WTC11 (cell line): ENCODE results near the gene PTPRN2. TPM values are rescaled to one million over a fixed set of nuclear protein-coding genes. Genes with fewer than 3 reads are reported as not detected.

Experiments
- ATAC-seq: fragments of 200-7000 bp; cut with Tn5 transposase; 2 replicates; pipeline ENCODE4 v1.10.0; 2021; ENCODE audit warnings: mild to moderate bottlenecking, moderate library complexity
- CTCF ChIA-PET: fragments of 300-600 bp; sonication (Branson Sonifier 250); formaldehyde crosslinking; loops from one replicate; lab custom pipeline; 2021; ENCODE audit warnings: antibody characterized with exemption; lab: Charles Lee
- POLR2A ChIA-PET: fragments of 350-600 bp; sonication (Branson Sonifier 250); formaldehyde crosslinking; loops from one replicate; lab custom pipeline; 2021; ENCODE audit warnings: antibody characterized with exemption; lab: Charles Lee
- DNase-seq: peaks from one replicate; pipeline ENCODE4 v3.0.0; 2021; ENCODE audit warnings: low spot score
- H3K27ac Mint-ChIP-seq: 2 replicates; pipeline ENCODE4 v1.8.0; 2021; ENCODE audit warnings: mixed read lengths
- H3K27me3 Mint-ChIP-seq: 2 replicates; pipeline ENCODE4 v1.8.0; 2021; ENCODE audit warnings: low read depth, mild to moderate bottlenecking, moderate library complexity, mixed read lengths
- H3K36me3 Mint-ChIP-seq: 2 replicates; pipeline ENCODE4 v1.8.0; 2021; ENCODE audit warnings: mixed read lengths
- H3K4me1 Mint-ChIP-seq: 2 replicates; pipeline ENCODE4 v1.8.0; 2022; ENCODE audit warnings: mixed read lengths
- H3K4me3 Mint-ChIP-seq: 2 replicates; pipeline ENCODE4 v1.8.0; 2021; ENCODE audit warnings: mild to moderate bottlenecking, moderate library complexity, mixed read lengths
- H3K9me3 Mint-ChIP-seq: 2 replicates; pipeline ENCODE4 v1.8.0; 2021; ENCODE audit warnings: mixed read lengths
- AFF4 ChIP-seq: sonication (generic); formaldehyde crosslinking; IDR thresholded peaks from 2 replicates; pipeline ENCODE4 v1.8.1; 2023; ENCODE audit warnings: mild to moderate bottlenecking, missing genetic modification reagents, borderline replicate concordance
- CREB1 ChIP-seq: sonication (generic); formaldehyde crosslinking; IDR thresholded peaks from 2 replicates; pipeline ENCODE4 v1.8.0; 2023; ENCODE audit warnings: mild to moderate bottlenecking, missing genetic modification reagents
- EMX1 ChIP-seq: fragments of 250-450 bp; sonication (Bioruptor Pico); IDR thresholded peaks from 2 replicates; pipeline ENCODE4 v1.8.0; 2021; ENCODE audit warnings: mild to moderate bottlenecking
- ETV6 ChIP-seq: sonication (generic); formaldehyde crosslinking; IDR thresholded peaks from 2 replicates; pipeline ENCODE4 v1.8.1; 2022; ENCODE audit warnings: mild to moderate bottlenecking, missing genetic modification reagents
- GABPB1 ChIP-seq: sonication (generic); formaldehyde crosslinking; IDR thresholded peaks from 2 replicates; pipeline ENCODE4 v1.8.1; 2023; ENCODE audit warnings: mild to moderate bottlenecking, missing genetic modification reagents
- HMGA2 ChIP-seq: fragments of 250-450 bp; sonication (Bioruptor Pico); IDR thresholded peaks from 2 replicates; pipeline ENCODE4 v1.4.0; 2021; ENCODE audit warnings: mild to moderate bottlenecking, moderate library complexity
- HMGXB4 ChIP-seq: sonication (generic); formaldehyde crosslinking; IDR thresholded peaks from 2 replicates; pipeline ENCODE4 v1.8.1; 2023; ENCODE audit warnings: mild to moderate bottlenecking, moderate library complexity, missing genetic modification reagents
- MYBL2 ChIP-seq: sonication (generic); formaldehyde crosslinking; IDR thresholded peaks from 2 replicates; pipeline ENCODE4 v1.8.1; 2023; ENCODE audit warnings: mild to moderate bottlenecking, moderate library complexity, missing genetic modification reagents
- NR1H2 ChIP-seq: sonication (generic); formaldehyde crosslinking; IDR thresholded peaks from 2 replicates; pipeline ENCODE4 v1.9.0; 2021; ENCODE audit warnings: mild to moderate bottlenecking, moderate library complexity, missing genetic modification reagents
- OVOL2 ChIP-seq: fragments of 250-450 bp; sonication (Bioruptor Pico); IDR thresholded peaks from 2 replicates; pipeline ENCODE4 v1.9.0; 2021; ENCODE audit warnings: mild to moderate bottlenecking, borderline replicate concordance
- PRRX2 ChIP-seq: fragments of 250-450 bp; sonication (Bioruptor Pico); IDR thresholded peaks from 2 replicates; pipeline ENCODE4 v1.8.0; 2021; ENCODE audit warnings: mild to moderate bottlenecking
- TCF7 ChIP-seq: sonication (generic); formaldehyde crosslinking; IDR thresholded peaks from 2 replicates; pipeline ENCODE4 v1.8.0; 2022; ENCODE audit warnings: mild to moderate bottlenecking, low read depth, missing genetic modification reagents, moderate library complexity
- USF2 ChIP-seq: sonication (generic); formaldehyde crosslinking; IDR thresholded peaks from 2 replicates; pipeline ENCODE4 v1.8.1; 2023; ENCODE audit warnings: mild to moderate bottlenecking, missing genetic modification reagents, moderate library complexity
- ZNF263 ChIP-seq: sonication (generic); formaldehyde crosslinking; IDR thresholded peaks from 2 replicates; pipeline ENCODE4 v1.8.1; 2022; ENCODE audit warnings: low read depth, mild to moderate bottlenecking, moderate library complexity, missing genetic modification reagents
- ZNF396 ChIP-seq: fragments of 250-450 bp; sonication (Bioruptor Pico); IDR thresholded peaks from 2 replicates; pipeline ENCODE4 v1.8.0; 2021; ENCODE audit warnings: mild to moderate bottlenecking, moderate library complexity, borderline replicate concordance
- ZNF416 ChIP-seq: fragments of 250-450 bp; sonication (Bioruptor Pico); IDR thresholded peaks from 2 replicates; pipeline ENCODE4 v1.9.0; 2021; ENCODE audit warnings: mild to moderate bottlenecking, inconsistent platforms
- ZNF512 ChIP-seq: sonication (generic); formaldehyde crosslinking; IDR thresholded peaks from 2 replicates; pipeline ENCODE4 v1.8.1; 2022; ENCODE audit warnings: missing genetic modification reagents, borderline replicate concordance
- ZNF671 ChIP-seq: fragments of 250-450 bp; sonication (Bioruptor Pico); IDR thresholded peaks from 2 replicates; pipeline ENCODE4 v1.8.0; 2021; ENCODE audit warnings: mild to moderate bottlenecking
- total RNA-seq: library from RNA; stranded (reverse); gene quantifications from 3 replicates; pipeline ENCODE4 v1.2.3, GENCODE V29; 2021

Gene PTPRN2
- total RNA-seq, 1 experiment from 2014 or later = 4.7 TPM

GRCh38 chr7:157908006-157908782 lies 679.4 kb downstream of the PTPRN2 start:
- no peak overlapping the region for H3K27ac Mint-ChIP-seq
- peaks cover 3% of the 10 kb centered on the region; the same call in 1 of the 2 replicates for H3K27me3 Mint-ChIP-seq
- POLR2A ChIA-PET = no interaction called here
- CTCF ChIA-PET = no interaction called here
- H3K36me3 Mint-ChIP-seq = peaks cover 27% of the 10 kb centered on the region
- ATAC-seq (no peak), DNase-seq (no peak)
- peaks cover 44% of the 10 kb centered on the region for H3K9me3 Mint-ChIP-seq
- no peak for TF ChIP-seq TCF7
- TF ChIP-seq HMGXB4 (CRISPR knock-in tag) = no peak
- TF ChIP-seq HMGA2 (CRISPR knock-in tag) = no peak
- no peak for TF ChIP-seq ZNF671 (CRISPR knock-in tag)
- no peak for TF ChIP-seq ETV6 (CRISPR knock-in tag)
- TF ChIP-seq EMX1 = no peak
- TF ChIP-seq ZNF416 = no peak
- H3K4me1 Mint-ChIP-seq = peaks cover 11% of the 10 kb centered on the region
- no peak overlapping the region for H3K4me3 Mint-ChIP-seq

- no peak for ATAC-seq
- Mint-ChIP-seq H3K36me3 (peaks cover 32% of the 10 kb centered on the region), H3K27me3 (peaks cover 3% of the 10 kb centered on the region; the same call in 1 of the 2 replicates), H3K9me3 (peaks cover 38% of the 10 kb centered on the region), H3K4me1 (peaks cover 11% of the 10 kb centered on the region), H3K4me3 (no peak overlapping the region), H3K27ac (no peak overlapping the region)
- POLR2A ChIA-PET = no interaction called here
- CTCF ChIA-PET = no interaction called here
- TF ChIP-seq ZNF263 (CRISPR knock-in tag) = no peak
- no peak for TF ChIP-seq ZNF396 (CRISPR knock-in tag)
- no peak for TF ChIP-seq GABPB1
- no peak for TF ChIP-seq ZNF512 (CRISPR knock-in tag)
- no peak for TF ChIP-seq HMGA2 (CRISPR knock-in tag)
- TF ChIP-seq ZNF416 = no peak
- no peak for TF ChIP-seq NR1H2 (CRISPR knock-in tag)
- no peak for TF ChIP-seq AFF4 (CRISPR knock-in tag)
- TF ChIP-seq OVOL2 (CRISPR knock-in tag) = no peak
- TF ChIP-seq PRRX2 (CRISPR knock-in tag) = no peak
- no peak for TF ChIP-seq USF2
- TF ChIP-seq CREB1 = no peak
- no peak for TF ChIP-seq MYBL2 (CRISPR knock-in tag)
- no peak for DNase-seq
Observed at GRCh38 chr7:157907091-157907490, 680.5 kb downstream of the PTPRN2 start.
